GM18499 (cell line): ENCODE measurements around the gene HRG.
"Not testable (repeated sequence)": the region's sequence is repeated elsewhere in the genome, so short reads cannot be mapped to it uniquely, and the experiment has no call there.

Experiments
- ATAC-seq: cut with Tn5 transposase; IDR thresholded peaks from one replicate; pipeline ENCODE4 v1.9.1; 2021; ENCODE audit warnings: moderate number of reproducible peaks; ENCODE audit not compliant: insufficient read depth, unreplicated experiment

Gene HRG

GRCh38 chr3:186671051-186671450, 5.2 kb downstream of the HRG start:
- no peak for ATAC-seq

- ATAC-seq: no peak
Observed at GRCh38 chr3:186678604-186679003, 12.8 kb downstream of the HRG start.

GRCh38 chr3:186679151-186679550, 13.3 kb downstream of the HRG start:
- no peak for ATAC-seq

GRCh38 chr3:186680869-186681268, 15.1 kb downstream of the HRG start:
- ATAC-seq: no peak

- no peak for ATAC-seq
Observed at GRCh38 chr3:186682812-186683211, 17.0 kb downstream of the HRG start.

- ATAC-seq: no peak
Observed at GRCh38 chr3:186683979-186684378, 18.2 kb downstream of the HRG start.

- ATAC-seq: not testable (repeated sequence)
Observed at GRCh38 chr3:186686475-186686874, 20.7 kb downstream of the HRG start.

- ATAC-seq: no peak
Observed at GRCh38 chr3:186687120-186687651, 21.4 kb downstream of the HRG start.

- not testable (repeated sequence) for ATAC-seq
Observed at GRCh38 chr3:186690304-186690703, 24.5 kb downstream of the HRG start.

- ATAC-seq: no peak
Observed at GRCh38 chr3:186691676-186692075, 25.9 kb downstream of the HRG start.

GRCh38 chr3:186693843-186694242, 28.0 kb downstream of the HRG start:
- ATAC-seq: no peak

- no peak for ATAC-seq
Observed at GRCh38 chr3:186694288-186695032, 28.6 kb downstream of the HRG start.

GRCh38 chr3:186696522-186696921, 30.7 kb downstream of the HRG start:
- no peak for ATAC-seq

GRCh38 chr3:186697510-186697909, 31.7 kb downstream of the HRG start:
- no peak for ATAC-seq

GRCh38 chr3:186700267-186700666, 34.5 kb downstream of the HRG start:
- no peak for ATAC-seq

GRCh38 chr3:186702451-186702850, 36.6 kb downstream of the HRG start:
- ATAC-seq: not testable (repeated sequence)

GRCh38 chr3:186705882-186706780, 40.3 kb downstream of the HRG start:
- ATAC-seq: no peak

- ATAC-seq: no peak
Observed at GRCh38 chr3:186708983-186709679, 43.3 kb downstream of the HRG start.

GRCh38 chr3:186710694-186711093, 44.9 kb downstream of the HRG start:
- not testable (repeated sequence) for ATAC-seq

- ATAC-seq: no peak
Observed at GRCh38 chr3:186713499-186713898, 47.7 kb downstream of the HRG start.

- ATAC-seq: no peak
Observed at GRCh38 chr3:186717039-186717457, 51.2 kb downstream of the HRG start, which contains the start of gene KNG1. Gene KNG1 (plus strand): TSS chr3:186717359. CDS start chr3:186717543, 184 bp downstream.
